GM19468 (cell line): ENCODE results near the gene RBPJL.
"Not testable (repeated sequence)": the region's sequence is repeated elsewhere in the genome, so short reads cannot be mapped to it uniquely, and the experiment has no call there.

ENCODE experiments used
- ATAC-seq: cut with Tn5 transposase; IDR thresholded peaks from one replicate; pipeline ENCODE4 v1.9.1; 2021; ENCODE audit warnings: mild to moderate bottlenecking, moderate library complexity, moderate number of reproducible peaks; ENCODE audit not compliant: unreplicated experiment; ENCODE audit errors: extremely low read depth

Gene RBPJL

GRCh38 chr20:45341579-45341938 lies 34.9 kb downstream of the RBPJL start:
- ATAC-seq, result no peak

- ATAC-seq, result no peak
These were observed 35.6 kb downstream of the RBPJL start for GRCh38 chr20:45341939-45342854.

GRCh38 chr20:45342855-45343531 lies 36.4 kb downstream of the RBPJL start:
- ATAC-seq, result no peak

GRCh38 chr20:45343532-45344167 lies 37.0 kb downstream of the RBPJL start:
- ATAC-seq, result no peak

GRCh38 chr20:45344168-45344860 lies 37.7 kb downstream of the RBPJL start:
- no peak for ATAC-seq

- ATAC-seq, result no peak
These were observed 38.7 kb downstream of the RBPJL start for GRCh38 chr20:45345104-45345936.

GRCh38 chr20:45346291-45346718 lies 39.7 kb downstream of the RBPJL start:
- no peak for ATAC-seq

GRCh38 chr20:45346851-45347250 lies 40.2 kb downstream of the RBPJL start:
- ATAC-seq, result no peak

- ATAC-seq, result no peak
These were observed 40.8 kb downstream of the RBPJL start for GRCh38 chr20:45347297-45347935.

GRCh38 chr20:45347936-45348778 lies 41.5 kb downstream of the RBPJL start, which contains the start of gene SDC4:
Gene SDC4 (minus strand): TSS chr20:45348424. CDS start chr20:45348384, 40 bp downstream.
- no peak for ATAC-seq

GRCh38 chr20:45350217-45350616 lies 43.6 kb downstream of the RBPJL start:
- no peak for ATAC-seq

GRCh38 chr20:45350795-45351194 lies 44.2 kb downstream of the RBPJL start:
- not testable (repeated sequence) for ATAC-seq

GRCh38 chr20:45352729-45353128 lies 46.1 kb downstream of the RBPJL start:
- ATAC-seq, result no peak

- no peak for ATAC-seq
These were observed 47.1 kb downstream of the RBPJL start for GRCh38 chr20:45353746-45354145.

GRCh38 chr20:45354423-45355208 lies 48.0 kb downstream of the RBPJL start:
- no peak for ATAC-seq

- ATAC-seq, result no peak
These were observed 48.8 kb downstream of the RBPJL start for GRCh38 chr20:45355209-45356084.
